SK-N-SH (cell line): ENCODE measurements around the gene TRPM6. TPM values are rescaled to one million over a fixed set of nuclear protein-coding genes. Genes with fewer than 3 reads are reported as not detected.

Experiments
- CTCF ChIA-PET: fragments of 300-600, 350-600 bp; formaldehyde crosslinking; extraction: SDS; loops from one replicate; lab custom pipeline; 2021; lab: Yijun Ruan, JAX
- POLR2A ChIA-PET: fragments of 350-600 bp; sonication (Branson Sonifier 250); formaldehyde crosslinking; extraction: SDS; loops from one replicate; lab custom pipeline; 2020; ENCODE audit warnings: antibody characterized with exemption, inconsistent platforms; lab: Yijun Ruan, JAX
- DNase-seq: peaks from one replicate; pipeline ENCODE4 v3.0.0; 2012
- H2AFZ ChIP-seq: fragments of 200-600 bp; sonication (generic); 2 replicates; pipeline ENCODE4 v1.8.1; 2016; ENCODE audit warnings: antibody characterized with exemption, mild to moderate bottlenecking, low read depth
- H3F3A ChIP-seq: fragments of 200-600 bp; sonication (generic); replicated peaks from 2 replicates; pipeline ENCODE3; 2016; ENCODE audit warnings: antibody characterized with exemption, mild to moderate bottlenecking; ENCODE audit not compliant: insufficient read depth
- H3K27ac ChIP-seq, 2 experiments: fragments of 200-500 bp in 1 of 2; fragments of 200-600 bp in 1 of 2; sonication (Bioruptor generic) in 1 of 2; sonication (generic), shearing (Covaris generic) in 1 of 2; 2 replicates each; pipeline versions ENCODE4 v1.5.1 to v1.6.1; 2014 to 2016; ENCODE audit warnings: low read depth in 2 of 2, inconsistent platforms in 1 of 2, low read length in 1 of 2, mild to moderate bottlenecking in 1 of 2, mixed read lengths in 1 of 2
- H3K27me3 ChIP-seq: fragments of 200-600 bp; sonication (generic), shearing (Covaris generic); 2 replicates; pipeline ENCODE4 v1.6.1; 2016; ENCODE audit warnings: mixed run types; ENCODE audit not compliant: insufficient read depth
- H3K36me3 ChIP-seq, 2 experiments: fragments of 200-500 bp in 1 of 2; fragments of 200-600 bp in 1 of 2; sonication (Bioruptor generic) in 1 of 2; sonication (generic) in 1 of 2; replicated peaks in 1 of 2; 2 replicates each; pipeline versions ENCODE3 to v1.5.1; 2014 to 2016; ENCODE audit warnings: low read length in 1 of 2, mild to moderate bottlenecking in 1 of 2; ENCODE audit not compliant: insufficient read depth in 2 of 2, control insufficient read depth in 1 of 2
- H3K4me1 ChIP-seq, 2 experiments: fragments of 200-500 bp in 1 of 2; fragments of 200-600 bp in 1 of 2; sonication (Bioruptor generic) in 1 of 2; sonication (generic), shearing (Covaris generic) in 1 of 2; 2 replicates each; pipeline versions ENCODE4 v1.5.1 to v1.6.1; 2014 to 2016; ENCODE audit warnings: low read depth in 1 of 2, low read length in 1 of 2, mixed run types in 1 of 2; ENCODE audit not compliant: insufficient read depth in 2 of 2, control insufficient read depth in 1 of 2
- H3K4me2 ChIP-seq: fragments of 200-600 bp; sonication (generic), shearing (Covaris generic); 2 replicates; pipeline ENCODE4 v1.6.1; 2017; ENCODE audit warnings: mixed run types
- H3K4me3 ChIP-seq, 2 experiments: fragments of 200-500 bp in 1 of 2; fragments of 200-600 bp in 1 of 2; sonication (Bioruptor generic) in 1 of 2; sonication (generic), shearing (Covaris generic) in 1 of 2; 2 replicates each; pipeline versions ENCODE4 v1.5.1 to v1.8.1; 2014 to 2016; ENCODE audit warnings: low read depth in 2 of 2, inconsistent platforms in 1 of 2, low read length in 1 of 2, mild to moderate bottlenecking in 1 of 2, mixed read lengths in 1 of 2, moderate library complexity in 1 of 2
- H3K79me2 ChIP-seq: fragments of 200-600 bp; sonication (generic); 2 replicates; pipeline ENCODE4 v1.8.1; 2017; ENCODE audit warnings: mild to moderate bottlenecking; ENCODE audit not compliant: insufficient read depth
- H3K9ac ChIP-seq: fragments of 200-600 bp; sonication (generic); 2 replicates; pipeline ENCODE4 v1.6.1; 2017; ENCODE audit warnings: mixed run types
- H3K9me2 ChIP-seq: fragments of 200-600 bp; sonication (generic); 2 replicates; pipeline ENCODE4 v1.6.1; 2017; ENCODE audit warnings: mixed run types
- H3K9me3 ChIP-seq: fragments of 200-600 bp; sonication (generic); 2 replicates; pipeline ENCODE4 v1.6.1; 2017; ENCODE audit warnings: mixed run types, mild to moderate bottlenecking, moderate library complexity
- H4K20me1 ChIP-seq: fragments of 200-600 bp; sonication (generic); 2 replicates; pipeline ENCODE4 v1.6.1; 2017; ENCODE audit warnings: mild to moderate bottlenecking, mixed run types; ENCODE audit not compliant: insufficient read depth
- CTCF ChIP-seq: fragments of 200-600 bp; sonication (generic); IDR thresholded peaks from 2 replicates; pipeline ENCODE4 v1.6.1; 2017; ENCODE audit warnings: antibody characterized with exemption, mild to moderate bottlenecking, moderate library complexity
- EP300 ChIP-seq, 2 experiments: IDR thresholded peaks; 2 replicates each; pipeline versions ENCODE4 v1.4.0 to v1.6.1; 2012; ENCODE audit warnings: borderline replicate concordance in 1 of 2, low read depth in 1 of 2, low read length in 1 of 2
- FOXJ3 ChIP-seq: sonication (generic); formaldehyde crosslinking; IDR thresholded peaks from 2 replicates; pipeline ENCODE4 v1.5.1; 2020; ENCODE audit warnings: mild to moderate bottlenecking, missing genetic modification reagents
- JUND ChIP-seq: IDR thresholded peaks from 2 replicates; pipeline ENCODE4 v1.4.0; 2012
- MXI1 ChIP-seq: IDR thresholded peaks from 2 replicates; pipeline ENCODE4 v1.6.1; 2012; ENCODE audit warnings: mild to moderate bottlenecking, low read depth, low read length, improper control_type of control experiment
- REST ChIP-seq: IDR thresholded peaks from 2 replicates; pipeline ENCODE4 v1.6.1; 2012; ENCODE audit warnings: mild to moderate bottlenecking, low read depth, low read length, moderate library complexity
- RFX5 ChIP-seq: IDR thresholded peaks from 2 replicates; pipeline ENCODE4 v1.6.1; 2012; ENCODE audit warnings: mild to moderate bottlenecking, improper control_type of control experiment, low read length
- RXRA ChIP-seq: IDR thresholded peaks from 2 replicates; pipeline ENCODE4 v1.4.0; 2012; ENCODE audit warnings: low read depth, mild to moderate bottlenecking, borderline replicate concordance
- TAF1 ChIP-seq: IDR thresholded peaks from 2 replicates; pipeline ENCODE4 v1.6.1; 2012; ENCODE audit warnings: low read depth, mild to moderate bottlenecking, low read length, moderate library complexity, borderline replicate concordance
- TEAD4 ChIP-seq: IDR thresholded peaks from 2 replicates; pipeline ENCODE4 v1.4.0; 2012; ENCODE audit warnings: mild to moderate bottlenecking, borderline replicate concordance; ENCODE audit not compliant: insufficient read depth
- USF1 ChIP-seq: IDR thresholded peaks from 2 replicates; pipeline ENCODE4 v1.4.0; 2012; ENCODE audit warnings: low read depth, borderline replicate concordance
- WGBS: methylation state at CpG from one replicate; pipeline ENCODE4 v1.1.6; 2017; ENCODE audit warnings: low lambda C conversion rate; 5-methylcytosine and 5-hydroxymethylcytosine counted together
- polyA plus RNA-seq, 3 experiments: library from polyadenylated mRNA; depleted of rRNA; stranded (reverse); fragments of >200 nt; gene quantifications; 2 replicates each; pipeline ENCODE4 v1.2.3, GENCODE V29; 2012

The TRPM6 gene
- polyA plus RNA-seq, 1 of the 3 experiments (the other 2 are of a cell fraction) = 0.03 TPM

GRCh38 chr9:74765481-74765971, 122.2 kb downstream of the TRPM6 start:
- H3K79me2 ChIP-seq = no peaks in the 10 kb centered on the region
- no peak overlapping the region for H3K27ac ChIP-seq
- no peaks in the 10 kb centered on the region for H3K4me1 ChIP-seq
- 36% methylated on average over 3 of the region's 3 CpGs for WGBS
- POLR2A ChIA-PET = no interaction called here
- no peak overlapping the region for H2AFZ ChIP-seq
- H3K9ac ChIP-seq = no peak overlapping the region
- H3K9me3 ChIP-seq = no peaks in the 10 kb centered on the region
- H3K4me3 ChIP-seq = no peak overlapping the region
- H3K27me3 ChIP-seq = peaks cover 10% of the 10 kb centered on the region; the same call in 1 of the 2 replicates
- no peaks in the 10 kb centered on the region for H3K36me3 ChIP-seq
- no peaks in the 10 kb centered on the region for H4K20me1 ChIP-seq
- H3F3A ChIP-seq = no peaks in the 10 kb centered on the region
- H3K9me2 ChIP-seq = no peaks in the 10 kb centered on the region
- no peak overlapping the region for H3K4me2 ChIP-seq
- TF ChIP-seq USF1 (no peak), TEAD4 (no peak), FOXJ3 (CRISPR knock-in tag) (no peak), CTCF (no peak), RFX5 (no peak), TAF1 (no peak)
- TF ChIP-seq, all 33 proteins: peak for 0
- no peak for DNase-seq
- CTCF ChIA-PET = interaction anchor here (0.7 kb wide), 1 partner anchor 1519 kb away, joined by 3 read pairs; no protein-coding TSS in a partner anchor

- Histone ChIP-seq H3K4me2 (no peak overlapping the region), H3K27me3 (peaks cover 4% of the 10 kb centered on the region; the same call in 1 of the 2 replicates), H3K36me3 (no peaks in the 10 kb centered on the region), H3K9me2 (no peaks in the 10 kb centered on the region), H3K9me3 (no peaks in the 10 kb centered on the region), H3K4me1 (no peaks in the 10 kb centered on the region), H4K20me1 (no peaks in the 10 kb centered on the region), H3K4me3 (no peak overlapping the region), H3K27ac (no peak overlapping the region), H3K9ac (no peak overlapping the region), H2AFZ (no peak overlapping the region), H3F3A (no peaks in the 10 kb centered on the region), H3K79me2 (no peaks in the 10 kb centered on the region)
- ChIA-PET CTCF (interaction anchor here (1.0 to 1.8 kb wide), 2 partner anchors 11 to 13 kb away, joined by 4 to 8 read pairs; no protein-coding TSS in a partner anchor), POLR2A (no interaction called here)
- no peak for DNase-seq
- TF ChIP-seq RXRA (no peak), MXI1 (no peak), JUND (no peak), EP300 (IDR thresholded peaks at IDR 0.05; ENCODE audit: borderline replicate concordance in 1 of 2, low read depth in 1 of 2, low read length in 1 of 2) (no peak), REST (no peak)
- 23% methylated on average over 1 of the region's 1 CpG for whole genome bisulfite sequencing
These were observed 124.8 kb downstream of the TRPM6 start for GRCh38 chr9:74762950-74763349.
